HEK293 (cell line): ENCODE measurements around the gene DEFB131B.

Experiments used
- CTCF ChIA-PET: fragments of 350-600 bp; formaldehyde crosslinking; extraction: SDS; loops from one replicate; lab custom pipeline; 2021; ENCODE audit warnings: antibody characterized with exemption; lab: Yijun Ruan, JAX
- POLR2A ChIA-PET: fragments of 300-600 bp; formaldehyde crosslinking; extraction: SDS; loops from one replicate; lab custom pipeline; 2020; ENCODE audit warnings: antibody characterized with exemption, inconsistent platforms; lab: Yijun Ruan, JAX
- H3K27ac ChIP-seq: fragments of 200-500 bp; sonication (Bioruptor generic); 2 replicates; pipeline ENCODE4 v1.5.1; 2014; ENCODE audit warnings: low read depth, low read length, control low read depth, inconsistent platforms; ENCODE audit errors: extremely low read depth
- H3K36me3 ChIP-seq, 2 experiments: fragments of 200-500 bp in 1 of 2; sonication (Bioruptor generic) in 1 of 2; 1 replicate in 1 of 2; 2 replicates in 1 of 2; pipeline ENCODE4 v1.5.1; 2014 to 2017; ENCODE audit warnings: inconsistent platforms in 2 of 2, low read length in 2 of 2; ENCODE audit not compliant: control insufficient read depth in 2 of 2, insufficient read depth in 1 of 2
- H3K4me1 ChIP-seq: fragments of 200-500 bp; sonication (Bioruptor generic); 2 replicates; pipeline ENCODE4 v1.5.1; 2014; ENCODE audit warnings: mild to moderate bottlenecking, low read length, inconsistent platforms; ENCODE audit not compliant: control insufficient read depth, insufficient read depth
- H3K4me3 ChIP-seq: 2 replicates; pipeline ENCODE4 v1.5.1; 2011; ENCODE audit warnings: low read depth, mild to moderate bottlenecking, control low read depth, low read length, moderate library complexity
- H3K9me3 ChIP-seq: fragments of 200-500 bp; sonication (Bioruptor generic); 2 replicates; pipeline ENCODE4 v1.5.1; 2014; ENCODE audit warnings: low read depth, low read length, inconsistent platforms; ENCODE audit not compliant: control insufficient read depth, insufficient read depth
- KLF10 ChIP-seq: fragments of 450-650 bp; IDR thresholded peaks from 2 replicates; pipeline ENCODE4 v1.5.1; 2018; ENCODE audit warnings: missing biosample characterization, mild to moderate bottlenecking, missing genetic modification characterization
- KLF7 ChIP-seq: fragments of 450-650 bp; formaldehyde crosslinking; IDR thresholded peaks from 2 replicates; pipeline ENCODE4 v1.5.1; 2016; ENCODE audit warnings: missing biosample characterization, missing genetic modification characterization, borderline replicate concordance
- MYNN ChIP-seq: fragments of 450-650 bp; formaldehyde crosslinking; IDR thresholded peaks from 2 replicates; pipeline ENCODE4 v1.5.1; 2016; ENCODE audit warnings: missing biosample characterization, missing genetic modification characterization, borderline replicate concordance
- MZF1 ChIP-seq: fragments of 450-650 bp; formaldehyde crosslinking; IDR thresholded peaks from 2 replicates; pipeline ENCODE4 v1.5.1; 2017; ENCODE audit warnings: missing biosample characterization, missing genetic modification characterization, borderline replicate concordance
- TRIM28 ChIP-seq: IDR thresholded peaks from 2 replicates; pipeline ENCODE4 v1.6.1; 2011; ENCODE audit warnings: low read length, control low read depth, borderline replicate concordance
- YY2 ChIP-seq: fragments of 450-650 bp; formaldehyde crosslinking; IDR thresholded peaks from 2 replicates; pipeline ENCODE4 v1.5.1; 2016; ENCODE audit warnings: missing biosample characterization, missing genetic modification characterization
- ZBTB17 ChIP-seq: fragments of 450-650 bp; formaldehyde crosslinking; IDR thresholded peaks from 2 replicates; pipeline ENCODE4 v1.5.1; 2016; ENCODE audit warnings: missing biosample characterization, missing genetic modification characterization
- ZNF138 ChIP-seq: fragments of 450-650 bp; formaldehyde crosslinking; IDR thresholded peaks from 2 replicates; pipeline ENCODE4 v1.5.1; 2016; ENCODE audit warnings: missing biosample characterization, missing genetic modification characterization, borderline replicate concordance
- ZNF155 ChIP-seq: fragments of 450-650 bp; formaldehyde crosslinking; IDR thresholded peaks from 2 replicates; pipeline ENCODE4 v1.5.1; 2016; ENCODE audit warnings: missing biosample characterization, missing genetic modification characterization
- ZNF16 ChIP-seq: fragments of 450-650 bp; formaldehyde crosslinking; IDR thresholded peaks from 2 replicates; pipeline ENCODE4 v1.5.1; 2016; ENCODE audit warnings: low read depth, missing biosample characterization, missing genetic modification characterization
- ZNF335 ChIP-seq: fragments of 450-650 bp; formaldehyde crosslinking; conservative IDR thresholded peaks from 2 replicates; pipeline ENCODE4 v1.5.1; 2016; ENCODE audit warnings: missing biosample characterization, missing genetic modification characterization
- ZNF37A ChIP-seq: fragments of 450-650 bp; IDR thresholded peaks from 2 replicates; pipeline ENCODE4 v1.5.1; 2018; ENCODE audit warnings: missing biosample characterization, missing genetic modification characterization
- ZNF510 ChIP-seq: fragments of 450-650 bp; formaldehyde crosslinking; IDR thresholded peaks from 2 replicates; pipeline ENCODE4 v1.5.1; 2018; ENCODE audit warnings: mild to moderate bottlenecking, missing genetic modification characterization, missing biosample characterization; ENCODE audit not compliant: insufficient replicate concordance
- ZNF521 ChIP-seq: fragments of 450-650 bp; formaldehyde crosslinking; IDR thresholded peaks from 2 replicates; pipeline ENCODE4 v1.5.1; 2017; ENCODE audit warnings: missing biosample characterization, mild to moderate bottlenecking, missing genetic modification characterization
- ZNF549 ChIP-seq: fragments of 450-650 bp; IDR thresholded peaks from 2 replicates; pipeline ENCODE4 v1.5.1; 2018; ENCODE audit warnings: missing biosample characterization, missing genetic modification characterization, mild to moderate bottlenecking, inconsistent platforms, moderate library complexity
- ZNF626 ChIP-seq: fragments of 450-650 bp; sonication (Bioruptor Pico); formaldehyde crosslinking; IDR thresholded peaks from 2 replicates; pipeline ENCODE4 v1.5.1; 2018; ENCODE audit warnings: missing biosample characterization, missing genetic modification characterization, inconsistent platforms
- ZNF776 ChIP-seq: fragments of 450-650 bp; formaldehyde crosslinking; IDR thresholded peaks from 2 replicates; pipeline ENCODE4 v1.5.0; 2017; ENCODE audit warnings: missing biosample characterization, missing genetic modification characterization, borderline replicate concordance
- ZNF843 ChIP-seq: fragments of 450-650 bp; formaldehyde crosslinking; IDR thresholded peaks from 2 replicates; pipeline ENCODE4 v1.5.1; 2016; ENCODE audit warnings: missing biosample characterization, missing genetic modification characterization
- TF ChIP-seq, protein P1 (sequence below): fragments of 450-650 bp; formaldehyde crosslinking; IDR thresholded peaks from 2 replicates; pipeline ENCODE4 v1.5.1; 2017; ENCODE audit warnings: missing biosample characterization, missing genetic modification characterization
- TF ChIP-seq, protein P2 (sequence below): fragments of 450-650 bp; formaldehyde crosslinking; IDR thresholded peaks from 2 replicates; pipeline ENCODE4 v1.5.1; 2017; ENCODE audit warnings: missing biosample characterization, missing genetic modification characterization
- TF ChIP-seq, protein P3 (sequence below): fragments of 450-650 bp; formaldehyde crosslinking; conservative IDR thresholded peaks from 2 replicates; pipeline ENCODE4 v1.5.1; 2016; ENCODE audit warnings: low read depth, missing biosample characterization, missing genetic modification characterization
- TF ChIP-seq, protein P4 (sequence below): fragments of 450-650 bp; formaldehyde crosslinking; IDR thresholded peaks from 2 replicates; pipeline ENCODE4 v1.5.1; 2016; ENCODE audit warnings: missing biosample characterization, missing genetic modification characterization
- TF ChIP-seq, protein P5 (sequence below): fragments of 450-650 bp; formaldehyde crosslinking; IDR thresholded peaks from 2 replicates; pipeline ENCODE4 v1.5.1; 2016; ENCODE audit warnings: missing biosample characterization, missing genetic modification characterization, borderline replicate concordance

DEFB131B gene

DNA sequence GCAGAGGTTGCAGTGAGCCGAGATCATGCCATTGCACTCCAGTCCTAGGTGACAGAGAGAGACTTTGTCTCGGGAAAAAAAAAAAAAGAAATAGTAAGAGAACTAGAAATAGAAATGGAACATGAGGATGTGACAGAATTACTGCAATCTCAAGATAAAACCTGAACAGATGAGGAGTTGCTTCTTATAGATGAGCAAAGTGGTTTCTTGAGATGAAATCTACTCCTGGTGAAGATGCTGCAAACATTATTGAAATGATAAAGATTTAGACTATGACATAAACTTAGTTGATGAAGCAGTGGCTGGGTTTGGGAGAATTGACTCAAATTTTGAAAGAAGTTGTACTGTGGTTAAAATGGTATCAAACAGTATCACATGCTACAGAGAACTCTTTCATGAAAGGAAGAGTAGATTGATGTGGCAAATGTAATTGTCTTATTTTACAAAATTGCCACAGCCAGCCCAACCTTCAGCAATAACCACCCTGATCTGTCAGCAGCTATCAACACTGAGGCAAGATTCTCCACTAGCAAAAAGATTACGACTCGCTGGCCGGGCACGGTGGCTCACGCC lies 36.5 kb downstream of the DEFB131B start:
- H3K36me3 ChIP-seq = peaks cover 3 to 72% of the 10 kb centered on the region in 2 experiments; a peak in 2 of 3 replicates
- CTCF ChIA-PET = interaction anchor here (0.7 kb wide), 1 partner anchor 35 kb away, joined by 3 read pairs; no protein-coding TSS in a partner anchor

DNA sequence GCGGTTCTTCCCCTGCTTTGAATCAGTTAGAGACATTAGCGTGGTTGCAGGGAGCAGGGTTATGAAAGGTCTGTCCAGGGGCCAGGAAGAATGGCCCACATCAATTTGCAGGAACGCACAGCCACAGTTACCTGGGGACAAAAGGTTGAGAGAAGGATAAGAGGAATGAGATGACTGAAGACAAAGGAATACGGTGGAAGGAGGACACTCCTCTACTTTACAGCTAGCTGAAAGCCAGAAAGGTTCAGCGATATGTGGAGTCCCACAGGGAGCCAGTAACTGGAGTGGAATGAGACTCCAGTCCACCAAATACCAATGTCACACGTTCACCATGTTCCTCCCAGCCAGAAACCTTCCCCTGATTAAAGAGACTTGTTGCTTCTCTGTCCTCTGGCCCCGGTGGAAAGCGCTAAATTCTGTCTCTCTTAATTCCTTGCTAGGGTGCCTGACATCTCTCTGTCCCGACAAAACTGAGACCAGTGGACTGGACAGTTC lies 39.4 kb downstream of the DEFB131B start:
- peaks cover 3 to 64% of the 10 kb centered on the region in 2 experiments; a peak in 2 of 3 replicates for H3K36me3 ChIP-seq
- no peak overlapping the region for H3K4me3 ChIP-seq
- no peaks in the 10 kb centered on the region for H3K4me1 ChIP-seq
- H3K9me3 ChIP-seq = no peaks in the 10 kb centered on the region
- H3K27ac ChIP-seq = no peak overlapping the region
- CTCF ChIA-PET = no interaction called here
- POLR2A ChIA-PET = no interaction called here
- no peak for TF ChIP-seq MZF1 (tag by site-specific recombination)
- TF ChIP-seq MYNN (tag by site-specific recombination) = no peak
- TF ChIP-seq, protein P1, sequence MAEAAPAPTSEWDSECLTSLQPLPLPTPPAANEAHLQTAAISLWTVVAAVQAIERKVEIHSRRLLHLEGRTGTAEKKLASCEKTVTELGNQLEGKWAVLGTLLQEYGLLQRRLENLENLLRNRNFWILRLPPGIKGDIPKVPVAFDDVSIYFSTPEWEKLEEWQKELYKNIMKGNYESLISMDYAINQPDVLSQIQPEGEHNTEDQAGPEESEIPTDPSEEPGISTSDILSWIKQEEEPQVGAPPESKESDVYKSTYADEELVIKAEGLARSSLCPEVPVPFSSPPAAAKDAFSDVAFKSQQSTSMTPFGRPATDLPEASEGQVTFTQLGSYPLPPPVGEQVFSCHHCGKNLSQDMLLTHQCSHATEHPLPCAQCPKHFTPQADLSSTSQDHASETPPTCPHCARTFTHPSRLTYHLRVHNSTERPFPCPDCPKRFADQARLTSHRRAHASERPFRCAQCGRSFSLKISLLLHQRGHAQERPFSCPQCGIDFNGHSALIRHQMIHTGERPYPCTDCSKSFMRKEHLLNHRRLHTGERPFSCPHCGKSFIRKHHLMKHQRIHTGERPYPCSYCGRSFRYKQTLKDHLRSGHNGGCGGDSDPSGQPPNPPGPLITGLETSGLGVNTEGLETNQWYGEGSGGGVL = no peak
- TF ChIP-seq ZNF335 (tag by site-specific recombination) = no peak
- no peak for TF ChIP-seq ZNF138 (tag by site-specific recombination)
- TF ChIP-seq TRIM28 = no peak
- TF ChIP-seq ZNF549 (tag by site-specific recombination) = no peak
- no peak for TF ChIP-seq ZNF776

More for the DNA sequence above, 36.5 kb downstream of the DEFB131B start:
- H3K4me1 ChIP-seq = no peaks in the 10 kb centered on the region
- H3K4me3 ChIP-seq = no peak overlapping the region
- POLR2A ChIA-PET = interaction anchor here (1.4 kb wide), 1 partner anchor 13 kb away, joined by 4 read pairs; the partner anchor contains the start of gene XNDC1N
- no peak for TF ChIP-seq KLF10 (tag by site-specific recombination)
- no peak for TF ChIP-seq ZNF16 (tag by site-specific recombination)
- no peak for TF ChIP-seq ZBTB17 (tag by site-specific recombination)
- no peak for TF ChIP-seq KLF7 (tag by site-specific recombination)
- TF ChIP-seq, protein P2, sequence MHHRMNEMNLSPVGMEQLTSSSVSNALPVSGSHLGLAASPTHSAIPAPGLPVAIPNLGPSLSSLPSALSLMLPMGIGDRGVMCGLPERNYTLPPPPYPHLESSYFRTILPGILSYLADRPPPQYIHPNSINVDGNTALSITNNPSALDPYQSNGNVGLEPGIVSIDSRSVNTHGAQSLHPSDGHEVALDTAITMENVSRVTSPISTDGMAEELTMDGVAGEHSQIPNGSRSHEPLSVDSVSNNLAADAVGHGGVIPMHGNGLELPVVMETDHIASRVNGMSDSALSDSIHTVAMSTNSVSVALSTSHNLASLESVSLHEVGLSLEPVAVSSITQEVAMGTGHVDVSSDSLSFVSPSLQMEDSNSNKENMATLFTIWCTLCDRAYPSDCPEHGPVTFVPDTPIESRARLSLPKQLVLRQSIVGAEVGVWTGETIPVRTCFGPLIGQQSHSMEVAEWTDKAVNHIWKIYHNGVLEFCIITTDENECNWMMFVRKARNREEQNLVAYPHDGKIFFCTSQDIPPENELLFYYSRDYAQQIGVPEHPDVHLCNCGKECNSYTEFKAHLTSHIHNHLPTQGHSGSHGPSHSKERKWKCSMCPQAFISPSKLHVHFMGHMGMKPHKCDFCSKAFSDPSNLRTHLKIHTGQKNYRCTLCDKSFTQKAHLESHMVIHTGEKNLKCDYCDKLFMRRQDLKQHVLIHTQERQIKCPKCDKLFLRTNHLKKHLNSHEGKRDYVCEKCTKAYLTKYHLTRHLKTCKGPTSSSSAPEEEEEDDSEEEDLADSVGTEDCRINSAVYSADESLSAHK (tag by site-specific recombination) = no peak
- no peak for TF ChIP-seq ZNF843 (tag by site-specific recombination)
- TF ChIP-seq, protein P3, sequence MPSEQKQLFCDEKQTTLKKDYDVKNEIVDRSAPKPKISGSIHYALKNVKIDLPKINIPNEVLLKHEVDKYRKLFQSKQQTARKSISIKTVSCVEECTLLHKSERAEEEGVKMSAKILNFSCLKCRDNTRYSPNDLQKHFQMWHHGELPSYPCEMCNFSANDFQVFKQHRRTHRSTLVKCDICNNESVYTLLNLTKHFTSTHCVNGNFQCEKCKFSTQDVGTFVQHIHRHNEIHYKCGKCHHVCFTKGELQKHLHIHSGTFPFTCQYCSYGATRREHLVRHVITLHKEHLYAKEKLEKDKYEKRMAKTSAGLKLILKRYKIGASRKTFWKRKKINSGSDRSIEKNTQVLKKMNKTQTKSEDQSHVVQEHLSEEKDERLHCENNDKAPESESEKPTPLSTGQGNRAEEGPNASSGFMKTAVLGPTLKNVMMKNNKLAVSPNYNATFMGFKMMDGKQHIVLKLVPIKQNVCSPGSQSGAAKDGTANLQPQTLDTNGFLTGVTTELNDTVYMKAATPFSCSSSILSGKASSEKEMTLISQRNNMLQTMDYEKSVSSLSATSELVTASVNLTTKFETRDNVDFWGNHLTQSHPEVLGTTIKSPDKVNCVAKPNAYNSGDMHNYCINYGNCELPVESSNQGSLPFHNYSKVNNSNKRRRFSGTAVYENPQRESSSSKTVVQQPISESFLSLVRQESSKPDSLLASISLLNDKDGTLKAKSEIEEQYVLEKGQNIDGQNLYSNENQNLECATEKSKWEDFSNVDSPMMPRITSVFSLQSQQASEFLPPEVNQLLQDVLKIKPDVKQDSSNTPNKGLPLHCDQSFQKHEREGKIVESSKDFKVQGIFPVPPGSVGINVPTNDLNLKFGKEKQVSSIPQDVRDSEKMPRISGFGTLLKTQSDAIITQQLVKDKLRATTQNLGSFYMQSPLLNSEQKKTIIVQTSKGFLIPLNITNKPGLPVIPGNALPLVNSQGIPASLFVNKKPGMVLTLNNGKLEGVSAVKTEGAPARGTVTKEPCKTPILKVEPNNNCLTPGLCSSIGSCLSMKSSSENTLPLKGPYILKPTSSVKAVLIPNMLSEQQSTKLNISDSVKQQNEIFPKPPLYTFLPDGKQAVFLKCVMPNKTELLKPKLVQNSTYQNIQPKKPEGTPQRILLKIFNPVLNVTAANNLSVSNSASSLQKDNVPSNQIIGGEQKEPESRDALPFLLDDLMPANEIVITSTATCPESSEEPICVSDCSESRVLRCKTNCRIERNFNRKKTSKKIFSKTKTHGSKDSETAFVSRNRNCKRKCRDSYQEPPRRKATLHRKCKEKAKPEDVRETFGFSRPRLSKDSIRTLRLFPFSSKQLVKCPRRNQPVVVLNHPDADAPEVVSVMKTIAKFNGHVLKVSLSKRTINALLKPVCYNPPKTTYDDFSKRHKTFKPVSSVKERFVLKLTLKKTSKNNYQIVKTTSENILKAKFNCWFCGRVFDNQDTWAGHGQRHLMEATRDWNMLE (tag by site-specific recombination) = no peak
- TF ChIP-seq ZNF37A (tag by site-specific recombination) = no peak
- no peak for TF ChIP-seq ZNF626 (tag by site-specific recombination)
- TF ChIP-seq, protein P4, sequence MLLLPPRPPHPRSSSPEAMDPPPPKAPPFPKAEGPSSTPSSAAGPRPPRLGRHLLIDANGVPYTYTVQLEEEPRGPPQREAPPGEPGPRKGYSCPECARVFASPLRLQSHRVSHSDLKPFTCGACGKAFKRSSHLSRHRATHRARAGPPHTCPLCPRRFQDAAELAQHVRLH = no peak
- TF ChIP-seq ZNF155 (tag by site-specific recombination) = no peak
- TF ChIP-seq MZF1 (tag by site-specific recombination) = no peak
- TF ChIP-seq ZNF510 (tag by site-specific recombination) = no peak
- TF ChIP-seq, protein P5, sequence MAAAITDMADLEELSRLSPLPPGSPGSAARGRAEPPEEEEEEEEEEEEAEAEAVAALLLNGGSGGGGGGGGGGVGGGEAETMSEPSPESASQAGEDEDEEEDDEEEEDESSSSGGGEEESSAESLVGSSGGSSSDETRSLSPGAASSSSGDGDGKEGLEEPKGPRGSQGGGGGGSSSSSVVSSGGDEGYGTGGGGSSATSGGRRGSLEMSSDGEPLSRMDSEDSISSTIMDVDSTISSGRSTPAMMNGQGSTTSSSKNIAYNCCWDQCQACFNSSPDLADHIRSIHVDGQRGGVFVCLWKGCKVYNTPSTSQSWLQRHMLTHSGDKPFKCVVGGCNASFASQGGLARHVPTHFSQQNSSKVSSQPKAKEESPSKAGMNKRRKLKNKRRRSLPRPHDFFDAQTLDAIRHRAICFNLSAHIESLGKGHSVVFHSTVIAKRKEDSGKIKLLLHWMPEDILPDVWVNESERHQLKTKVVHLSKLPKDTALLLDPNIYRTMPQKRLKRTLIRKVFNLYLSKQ (tag by site-specific recombination) = no peak
- no peak for TF ChIP-seq YY2 (tag by site-specific recombination)
- no peak for TF ChIP-seq ZNF521
- no peak overlapping the region for H3K27ac ChIP-seq
- no peaks in the 10 kb centered on the region for H3K9me3 ChIP-seq
